CD4-positive, CD25-positive, alpha-beta regulatory T cell (primary cell): Measurements from ENCODE around the gene NEGR1. TPM values are rescaled to one million over a fixed set of nuclear protein-coding genes. Genes with fewer than 3 reads are reported as not detected.

Experiments used
- ATAC-seq, 2 donors: fragments of 150-1000 bp; cut with Tn5 transposase; one replicate each; pipeline ENCODE4 v1.10.0; 2021; ENCODE audit warnings: low read depth in 2 of 2, moderate number of reproducible peaks in 2 of 2, moderate library complexity in 1 of 2
- DNase-seq, 3 donors: peaks; one replicate each; pipeline versions ENCODE4 v3.0.0 to v3.0.0-alpha.2; 2012 to 2022; ENCODE audit warnings: mixed read lengths in 1 of 3
- H3K27ac ChIP-seq: one replicate; pipeline ENCODE4 v1.7.0; 2013; ENCODE audit warnings: mild to moderate bottlenecking, low read length; ENCODE audit not compliant: insufficient read depth, poor library complexity, severe bottlenecking
- H3K27me3 ChIP-seq: one replicate; pipeline ENCODE4 v1.7.0; 2013; ENCODE audit warnings: low read length; ENCODE audit not compliant: control insufficient read depth, insufficient read depth
- H3K36me3 ChIP-seq: one replicate; pipeline ENCODE4 v1.7.0; 2013; ENCODE audit warnings: mild to moderate bottlenecking, low read length, moderate library complexity; ENCODE audit not compliant: control insufficient read depth, insufficient read depth
- H3K4me1 ChIP-seq: 2 replicates; pipeline ENCODE4 v1.7.0; 2013; ENCODE audit warnings: mild to moderate bottlenecking, low read length; ENCODE audit not compliant: insufficient read depth, control insufficient read depth, poor library complexity, severe bottlenecking
- H3K4me3 ChIP-seq: one replicate; pipeline ENCODE4 v1.7.0; 2013; ENCODE audit warnings: low read depth, mild to moderate bottlenecking, low read length, moderate library complexity
- H3K9me3 ChIP-seq, 2 experiments: 1 replicate in 1 of 2; 2 replicates in 1 of 2; pipeline ENCODE4 v1.7.0; 2013; ENCODE audit warnings: low read length in 2 of 2, mild to moderate bottlenecking in 1 of 2, moderate library complexity in 1 of 2; ENCODE audit not compliant: control insufficient read depth in 2 of 2
- H3K27ac Mint-ChIP-seq, 3 donors: one replicate each; pipeline ENCODE4 v1.8.0; 2020 to 2022; ENCODE audit warnings: mild to moderate bottlenecking in 3 of 3, mixed read lengths in 3 of 3, moderate library complexity in 2 of 3
- H3K27me3 Mint-ChIP-seq: one replicate; pipeline ENCODE4 v1.8.0; 2022; ENCODE audit warnings: mild to moderate bottlenecking, mixed read lengths
- H3K36me3 Mint-ChIP-seq: one replicate; pipeline ENCODE4 v1.8.0; 2020; ENCODE audit warnings: mixed read lengths
- H3K4me1 Mint-ChIP-seq, 4 donors: one replicate each; pipeline ENCODE4 v1.8.0; 2020 to 2022; ENCODE audit warnings: mixed read lengths in 4 of 4, mild to moderate bottlenecking in 1 of 4
- H3K4me3 Mint-ChIP-seq, 4 donors: one replicate each; pipeline ENCODE4 v1.8.0; 2020 to 2022; ENCODE audit warnings: mild to moderate bottlenecking in 4 of 4, mixed read lengths in 4 of 4, moderate library complexity in 3 of 4
- H3K9me3 Mint-ChIP-seq, 7 donors: one replicate each; pipeline ENCODE4 v1.8.0; 2020 to 2022; ENCODE audit warnings: mixed read lengths in 7 of 7, mild to moderate bottlenecking in 3 of 7, moderate library complexity in 2 of 7
- polyA plus RNA-seq, 4 donors: library from polyadenylated mRNA; unstranded; fragments of 300-500 nt; fragmentation: Illumina TruSeq; gene quantifications; one replicate each; pipeline ENCODE4 v1.2.3, GENCODE V29; 2021
- total RNA-seq: library from RNA; stranded (reverse); gene quantifications from one replicate; pipeline ENCODE4 v1.2.3, GENCODE V29; 2022

NEGR1 gene
- total and polyA plus RNA-seq, 5 donors from 2014 or later = not detected

DNA sequence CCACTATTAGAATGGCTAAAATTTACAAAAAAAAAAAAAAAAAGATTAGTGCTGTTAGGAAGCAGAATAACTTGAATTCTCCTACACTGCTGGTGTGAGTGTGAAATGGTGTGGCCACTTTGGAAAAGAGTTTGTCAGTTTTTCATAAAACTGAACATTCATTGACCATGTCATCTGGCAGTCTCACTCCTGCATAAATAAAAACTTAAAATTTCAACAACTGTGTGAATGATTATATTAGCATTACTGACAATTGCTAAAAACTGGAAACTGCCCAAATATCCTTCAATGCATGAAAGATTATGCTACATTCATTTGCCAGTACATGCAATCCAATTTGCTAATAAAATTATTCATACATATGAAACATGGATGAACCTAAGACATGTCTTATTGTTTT, 570.9 kb downstream of the NEGR1 start:
- no peak overlapping the region for H3K27ac Mint-ChIP-seq
- no peak overlapping the region for H3K4me3 ChIP-seq
- DNase-seq = no peak
- no peak for ATAC-seq
- H3K36me3 Mint-ChIP-seq = no peaks in the 10 kb centered on the region
- peaks cover 3 to 22% (median 11%) of the 10 kb centered on the region in 7 donors for H3K9me3 Mint-ChIP-seq
- H3K27ac ChIP-seq = no peak overlapping the region
- no peaks in the 10 kb centered on the region for H3K4me1 ChIP-seq
- no peak overlapping the region for H3K4me3 Mint-ChIP-seq
- no peaks in the 10 kb centered on the region for H3K4me1 Mint-ChIP-seq
- no peaks in the 10 kb centered on the region for H3K27me3 Mint-ChIP-seq
- H3K9me3 ChIP-seq = peaks cover 2 to 10% of the 10 kb centered on the region in 2 experiments
- H3K27me3 ChIP-seq = no peaks in the 10 kb centered on the region
- no peaks in the 10 kb centered on the region for H3K36me3 ChIP-seq

DNA sequence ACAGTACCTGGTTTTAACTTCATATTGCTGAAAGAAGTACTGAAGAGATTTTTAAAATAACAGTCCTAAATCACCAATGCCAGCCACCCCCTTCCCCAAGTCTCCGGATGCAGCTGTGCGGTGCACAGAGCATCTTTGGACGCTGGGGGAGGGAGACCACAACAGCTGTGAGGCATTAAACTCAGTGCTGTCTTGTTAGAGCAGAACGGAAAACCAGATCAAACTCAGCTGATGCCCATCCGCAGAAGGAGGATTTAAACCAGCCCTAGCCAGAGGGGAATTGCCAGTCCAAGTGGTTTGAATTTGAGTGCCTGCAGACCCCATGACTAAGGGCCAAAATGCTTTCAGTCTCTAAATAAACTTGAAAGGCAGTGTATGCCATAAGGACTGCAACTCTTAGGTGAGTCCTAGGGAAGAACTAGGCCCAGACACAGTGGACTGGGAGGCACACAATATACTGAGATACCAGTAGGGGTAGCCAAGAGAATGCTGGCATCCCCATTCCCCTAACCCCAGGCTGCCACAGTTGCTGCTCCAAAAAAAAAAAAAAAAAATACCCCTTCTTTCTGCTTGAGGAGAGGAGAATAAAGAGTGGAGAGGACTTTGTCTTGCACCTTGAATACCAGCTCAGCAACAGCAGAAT, 576.2 kb downstream of the NEGR1 start:
- H3K4me1 Mint-ChIP-seq = no peaks in the 10 kb centered on the region
- no peak for DNase-seq
- H3K27me3 Mint-ChIP-seq = no peaks in the 10 kb centered on the region

DNA sequence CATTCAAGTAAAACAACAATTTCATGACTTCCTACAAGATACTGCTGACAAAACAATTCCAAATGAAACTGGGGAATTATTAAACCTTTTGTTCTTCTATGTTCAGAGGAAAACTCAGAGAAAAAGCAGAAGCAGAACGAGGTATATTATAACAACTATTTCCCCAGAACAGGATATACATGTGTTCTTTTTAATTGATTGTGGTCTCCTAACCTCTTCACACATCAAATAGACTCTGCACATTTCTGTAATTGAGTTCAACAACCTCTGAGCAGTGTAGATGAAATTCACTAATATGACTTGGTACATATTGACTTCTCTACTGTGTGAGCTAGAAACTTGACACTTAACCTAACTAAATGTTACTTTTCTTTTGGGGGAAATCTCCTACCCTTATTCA, 584.2 kb downstream of the NEGR1 start:
- H3K9me3 Mint-ChIP-seq = peaks cover 0 to 23% (median 6%) of the 10 kb centered on the region in 7 donors
- ATAC-seq = no peak

More for the DNA sequence above, 576.2 kb downstream of the NEGR1 start:
- H3K9me3 ChIP-seq = peaks cover 0 to 10% of the 10 kb centered on the region in 2 experiments
- no peaks in the 10 kb centered on the region for H3K36me3 Mint-ChIP-seq
- no peak overlapping the region for H3K4me3 ChIP-seq
- H3K27me3 ChIP-seq = no peaks in the 10 kb centered on the region
- H3K36me3 ChIP-seq = no peaks in the 10 kb centered on the region
- no peak overlapping the region for H3K27ac Mint-ChIP-seq
- H3K4me3 Mint-ChIP-seq = no peak overlapping the region
- ATAC-seq = no peak
- H3K27ac ChIP-seq = no peak overlapping the region
- H3K4me1 ChIP-seq = no peaks in the 10 kb centered on the region
- H3K9me3 Mint-ChIP-seq = peaks cover 3 to 27% (median 13%) of the 10 kb centered on the region in 7 donors

DNA sequence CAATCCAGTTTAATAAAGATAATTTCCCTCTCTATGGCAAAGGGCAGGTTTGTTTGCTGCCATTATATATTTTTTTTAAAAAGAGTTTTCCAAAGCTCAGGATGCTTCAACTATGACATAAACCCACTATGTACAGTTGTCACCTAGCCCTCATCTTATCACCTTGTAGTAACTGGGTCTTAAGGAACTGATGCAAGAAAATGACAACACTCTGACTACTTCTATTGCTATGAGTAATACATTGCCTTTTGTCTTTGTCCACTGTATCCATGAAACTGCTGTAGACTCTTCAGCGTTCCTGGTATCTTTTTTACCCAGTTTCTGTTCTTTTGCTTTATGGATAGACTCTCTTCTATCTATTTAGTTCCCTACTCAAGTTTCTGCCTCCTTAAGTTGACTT, 586.5 kb downstream of the NEGR1 start:
- Mint-ChIP-seq H3K4me1 (no peaks in the 10 kb centered on the region), H3K27ac (no peak overlapping the region), H3K36me3 (no peaks in the 10 kb centered on the region), H3K27me3 (no peaks in the 10 kb centered on the region), H3K9me3 (peaks cover 0 to 15% (median 2%) of the 10 kb centered on the region in 7 donors), H3K4me3 (no peak overlapping the region)
- H3K9me3 ChIP-seq = peaks cover 0 to 2% of the 10 kb centered on the region in 2 experiments
- no peaks in the 10 kb centered on the region for H3K4me1 ChIP-seq
- ATAC-seq = no peak
- no peak for DNase-seq
- no peak overlapping the region for H3K4me3 ChIP-seq
- no peaks in the 10 kb centered on the region for H3K36me3 ChIP-seq
- no peak overlapping the region for H3K27ac ChIP-seq
- no peaks in the 10 kb centered on the region for H3K27me3 ChIP-seq

More for the DNA sequence above, 584.2 kb downstream of the NEGR1 start:
- Mint-ChIP-seq H3K4me3 (no peak overlapping the region), H3K27me3 (no peaks in the 10 kb centered on the region), H3K27ac (no peak overlapping the region), H3K4me1 (no peaks in the 10 kb centered on the region), H3K36me3 (no peaks in the 10 kb centered on the region)
- no peak for DNase-seq
- Histone ChIP-seq H3K27ac (no peak overlapping the region), H3K27me3 (no peaks in the 10 kb centered on the region), H3K4me3 (no peak overlapping the region), H3K9me3 (peaks cover 0 to 2% of the 10 kb centered on the region in 2 experiments), H3K36me3 (no peaks in the 10 kb centered on the region), H3K4me1 (no peaks in the 10 kb centered on the region)

DNA sequence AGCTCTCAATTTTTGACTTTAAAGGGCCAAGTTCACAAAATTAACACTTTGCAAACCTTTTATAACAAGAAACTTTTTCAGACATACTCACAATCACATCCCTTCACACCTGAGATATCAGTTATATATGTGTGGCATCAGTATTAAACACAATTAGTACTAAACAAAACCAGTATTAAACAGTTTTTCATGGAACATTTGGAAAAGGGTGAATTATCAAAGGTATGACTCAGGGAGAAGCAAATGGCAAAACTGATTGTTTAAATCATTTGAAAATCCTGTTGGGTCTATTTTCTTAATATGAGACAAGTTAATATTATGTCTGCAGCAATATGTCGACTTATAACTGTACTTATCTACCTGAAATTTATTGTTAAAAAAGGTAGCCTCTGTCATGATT, 587.3 kb downstream of the NEGR1 start:
- Mint-ChIP-seq H3K27ac (no peak overlapping the region), H3K27me3 (no peaks in the 10 kb centered on the region), H3K4me3 (no peak overlapping the region), H3K4me1 (no peaks in the 10 kb centered on the region), H3K36me3 (no peaks in the 10 kb centered on the region), H3K9me3 (peaks cover 0 to 12% (median 2%) of the 10 kb centered on the region in 7 donors)
- H3K9me3 ChIP-seq = peaks cover 0 to 2% of the 10 kb centered on the region in 2 experiments
- no peaks in the 10 kb centered on the region for H3K4me1 ChIP-seq
- H3K27me3 ChIP-seq = no peaks in the 10 kb centered on the region
- H3K27ac ChIP-seq = no peak overlapping the region
- DNase-seq (no peak), ATAC-seq (no peak)
- no peaks in the 10 kb centered on the region for H3K36me3 ChIP-seq
- H3K4me3 ChIP-seq = no peak overlapping the region

DNA sequence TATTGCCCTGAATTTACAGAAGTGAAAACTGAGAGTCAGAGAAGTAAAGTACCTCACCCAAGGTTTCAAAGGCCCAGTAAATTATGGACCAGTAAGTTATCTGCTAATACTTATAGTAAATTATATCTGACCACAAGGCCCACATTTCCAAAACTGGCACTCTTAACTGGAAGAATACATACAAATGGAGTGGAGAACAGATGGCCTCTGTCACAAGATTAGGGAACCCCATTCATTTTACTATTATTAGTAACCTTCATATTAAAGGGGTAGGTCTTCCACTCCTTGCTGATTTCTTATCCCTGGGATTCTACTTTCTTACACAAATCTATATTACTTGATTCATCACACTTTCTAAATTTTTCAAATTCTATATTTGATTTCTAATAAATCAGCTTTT, 588.8 kb downstream of the NEGR1 start:
- Mint-ChIP-seq H3K27ac (no peak overlapping the region), H3K4me3 (no peak overlapping the region), H3K27me3 (no peaks in the 10 kb centered on the region), H3K36me3 (no peaks in the 10 kb centered on the region), H3K4me1 (no peaks in the 10 kb centered on the region), H3K9me3 (peaks cover 0 to 7% (median 2%) of the 10 kb centered on the region in 7 donors)
- Histone ChIP-seq H3K36me3 (no peaks in the 10 kb centered on the region), H3K4me3 (no peak overlapping the region), H3K27me3 (no peaks in the 10 kb centered on the region), H3K4me1 (no peaks in the 10 kb centered on the region), H3K9me3 (peaks cover 0 to 2% of the 10 kb centered on the region in 2 experiments), H3K27ac (no peak overlapping the region)
- ATAC-seq (no peak), DNase-seq (no peak)

DNA sequence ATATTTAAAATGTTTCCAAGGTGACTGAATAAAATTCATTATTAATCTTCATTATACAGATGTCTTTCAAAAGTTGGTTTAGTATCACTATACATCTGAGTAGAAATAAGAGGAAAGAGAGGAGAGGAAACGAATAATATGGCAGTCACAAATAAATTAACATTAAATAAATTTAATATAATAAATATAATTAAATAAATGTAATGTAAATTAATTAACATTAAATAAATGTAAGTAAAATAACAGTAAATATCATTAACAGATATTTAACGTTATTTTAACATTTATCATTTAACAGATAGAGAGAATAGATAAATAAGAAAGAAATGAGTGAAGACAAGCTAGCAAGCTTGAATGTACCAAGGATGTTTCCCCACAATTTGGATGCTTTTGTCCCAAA, 592.7 kb downstream of the NEGR1 start:
- Mint-ChIP-seq H3K27ac (no peak overlapping the region), H3K27me3 (no peaks in the 10 kb centered on the region)

DNA sequence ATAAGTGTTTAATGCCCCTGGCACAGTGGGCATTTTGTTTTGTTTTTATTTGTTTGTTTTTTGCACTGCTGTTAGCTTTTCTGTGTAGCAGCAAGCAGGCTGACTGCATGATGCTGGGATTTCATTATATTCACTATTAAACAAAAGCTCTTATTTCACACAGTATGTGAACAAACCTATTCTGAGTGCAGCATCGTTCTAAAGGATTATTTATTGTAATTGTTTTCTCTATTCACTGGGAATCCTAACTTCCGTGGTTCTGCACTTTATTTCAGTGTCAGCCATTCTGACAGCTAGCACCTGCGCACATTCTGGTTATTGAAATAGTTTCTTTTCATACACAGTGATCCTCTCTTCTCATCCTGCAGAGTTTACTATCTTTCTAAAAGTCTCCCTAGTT, 595.0 kb downstream of the NEGR1 start:
- DNase-seq (no peak), ATAC-seq (no peak)
- Histone ChIP-seq H3K4me1 (no peaks in the 10 kb centered on the region), H3K4me3 (no peak overlapping the region), H3K27me3 (no peaks in the 10 kb centered on the region), H3K27ac (no peak overlapping the region), H3K9me3 (no peaks in the 10 kb centered on the region), H3K36me3 (no peaks in the 10 kb centered on the region)
- no peak overlapping the region for H3K4me3 Mint-ChIP-seq
- H3K27ac Mint-ChIP-seq = no peak overlapping the region
- peaks cover 0 to 11% (median 0%) of the 10 kb centered on the region in 7 donors for H3K9me3 Mint-ChIP-seq
- H3K27me3 Mint-ChIP-seq = no peaks in the 10 kb centered on the region
- no peaks in the 10 kb centered on the region for H3K4me1 Mint-ChIP-seq
- H3K36me3 Mint-ChIP-seq = no peaks in the 10 kb centered on the region

More for the DNA sequence above, 592.7 kb downstream of the NEGR1 start:
- Histone ChIP-seq H3K4me1 (no peaks in the 10 kb centered on the region), H3K4me3 (no peak overlapping the region), H3K9me3 (no peaks in the 10 kb centered on the region), H3K36me3 (no peaks in the 10 kb centered on the region), H3K27me3 (no peaks in the 10 kb centered on the region), H3K27ac (no peak overlapping the region)
- ATAC-seq = no peak
- DNase-seq = no peak
- Mint-ChIP-seq H3K36me3 (no peaks in the 10 kb centered on the region), H3K4me1 (no peaks in the 10 kb centered on the region), H3K4me3 (no peak overlapping the region), H3K9me3 (peaks cover 0 to 15% (median 0%) of the 10 kb centered on the region in 7 donors)
